Loucy (cell line): ENCODE data around the gene EEF1A2.

ENCODE experiments used
- H2AFZ ChIP-seq: fragments of 200-600 bp; sonication (generic); 2 replicates; pipeline ENCODE4 v1.6.0; 2016; ENCODE audit warnings: antibody characterized with exemption, mild to moderate bottlenecking, low read length, moderate library complexity
- H3F3A ChIP-seq: fragments of 200-600 bp; 2 replicates; pipeline ENCODE4 v1.6.0; 2016; ENCODE audit warnings: antibody characterized with exemption, low read depth, mild to moderate bottlenecking
- H3K27me3 ChIP-seq: fragments of 200-600 bp; sonication (generic); 2 replicates; pipeline ENCODE4 v1.6.1; 2014; ENCODE audit warnings: low read length, mild to moderate bottlenecking; ENCODE audit not compliant: insufficient read depth, poor library complexity, severe bottlenecking
- H3K36me3 ChIP-seq: fragments of 200-600 bp; sonication (generic); 2 replicates; pipeline ENCODE4 v1.6.1; 2016; ENCODE audit warnings: low read length; ENCODE audit not compliant: insufficient read depth
- H3K4me1 ChIP-seq: fragments of 200-600 bp; sonication (generic); 2 replicates; pipeline ENCODE4 v1.5.1; 2014; ENCODE audit warnings: low read length, mild to moderate bottlenecking; ENCODE audit not compliant: insufficient read depth, poor library complexity, severe bottlenecking
- H3K4me2 ChIP-seq: fragments of 200-600 bp; sonication (generic); 2 replicates; pipeline ENCODE4 v1.6.0; 2014; ENCODE audit warnings: antibody characterized with exemption, low read length, low read depth, mild to moderate bottlenecking; ENCODE audit not compliant: poor library complexity, severe bottlenecking
- H3K4me3 ChIP-seq: fragments of 200-600 bp; sonication (generic); 2 replicates; pipeline ENCODE4 v1.5.1; 2014; ENCODE audit warnings: low read length, mild to moderate bottlenecking, mixed read lengths; ENCODE audit not compliant: poor library complexity, severe bottlenecking
- H3K79me2 ChIP-seq: fragments of 200-600 bp; sonication (generic); 2 replicates; pipeline ENCODE4 v1.6.1; 2014; ENCODE audit warnings: low read length; ENCODE audit not compliant: insufficient read depth
- H3K9ac ChIP-seq: fragments of 200-600 bp; sonication (generic); 2 replicates; pipeline ENCODE4 v1.6.0; 2014; ENCODE audit warnings: mild to moderate bottlenecking, low read depth, low read length, moderate library complexity; ENCODE audit not compliant: poor library complexity, severe bottlenecking
- H3K9me2 ChIP-seq: fragments of 200-600 bp; sonication (generic); replicated peaks from 2 replicates; pipeline ENCODE4 v1.6.1; 2016; ENCODE audit warnings: low read depth, low read length, mixed read lengths
- H3K9me3 ChIP-seq: fragments of 200-600 bp; sonication (generic); 2 replicates; pipeline ENCODE4 v1.6.1; 2014; ENCODE audit warnings: mild to moderate bottlenecking, antibody characterized with exemption, low read length, low read depth; ENCODE audit not compliant: insufficient read depth
- H4K20me1 ChIP-seq: fragments of 200-600 bp; sonication (generic); 2 replicates; pipeline ENCODE4 v1.6.0; 2014; ENCODE audit warnings: antibody characterized with exemption, low read length, mild to moderate bottlenecking; ENCODE audit not compliant: insufficient read depth, poor library complexity, severe bottlenecking
- CTCF ChIP-seq: fragments of 200-600 bp; sonication (generic); conservative IDR thresholded peaks from 2 replicates; pipeline ENCODE4 v1.5.1; 2014; ENCODE audit warnings: mild to moderate bottlenecking, antibody characterized with exemption, low read length
- EZH2phosphoT487 ChIP-seq: fragments of 200-600 bp; IDR thresholded peaks from 2 replicates; pipeline ENCODE4 v1.6.1; 2018; ENCODE audit warnings: antibody characterized with exemption, mild to moderate bottlenecking, moderate library complexity, borderline replicate concordance

The EEF1A2 gene

GRCh38 chr20:63452821-63453523 is 45.9 kb downstream of the EEF1A2 start:
- Histone ChIP-seq H3K9me3 (no peaks in the 10 kb centered on the region), H3F3A (no peaks in the 10 kb centered on the region), H4K20me1 (no peaks in the 10 kb centered on the region), H3K9ac (no peak overlapping the region), H3K4me1 (peaks cover 19% of the 10 kb centered on the region), H3K4me2 (peak overlapping the region; percentile 38), H3K36me3 (no peaks in the 10 kb centered on the region), H3K4me3 (no peak overlapping the region), H3K27me3 (no peaks in the 10 kb centered on the region), H2AFZ (no peak overlapping the region), H3K79me2 (no peaks in the 10 kb centered on the region), H3K9me2 (no peaks in the 10 kb centered on the region)
- TF ChIP-seq CTCF (peak; percentile 55), EZH2phosphoT487 (no peak)

DNA sequence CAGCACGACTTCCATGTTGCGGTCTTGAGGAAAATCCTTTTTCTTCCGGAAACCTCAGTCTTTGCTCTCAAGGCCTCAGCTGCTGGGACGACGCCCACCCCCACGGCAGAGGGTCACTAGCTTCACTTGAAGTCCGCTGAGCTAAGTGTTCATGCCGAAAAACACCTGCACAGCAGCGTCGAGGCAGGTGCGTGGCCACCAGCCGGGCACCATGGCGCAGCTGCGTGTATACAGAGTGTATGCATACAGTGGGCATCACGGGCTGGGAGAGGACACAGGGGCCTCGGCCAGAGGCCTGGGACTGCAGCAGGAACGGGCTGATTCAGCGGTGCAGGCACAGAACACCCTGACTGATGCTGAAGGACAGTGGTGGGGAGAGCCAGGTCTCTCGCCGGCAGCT is 46.5 kb downstream of the EEF1A2 start:
- Histone ChIP-seq H3F3A (no peaks in the 10 kb centered on the region), H3K4me2 (no peak overlapping the region), H3K9ac (no peak overlapping the region), H2AFZ (no peak overlapping the region), H3K9me2 (no peaks in the 10 kb centered on the region), H4K20me1 (no peaks in the 10 kb centered on the region), H3K27me3 (no peaks in the 10 kb centered on the region), H3K36me3 (no peaks in the 10 kb centered on the region), H3K4me3 (no peak overlapping the region), H3K4me1 (peaks cover 12% of the 10 kb centered on the region), H3K9me3 (no peaks in the 10 kb centered on the region), H3K79me2 (no peaks in the 10 kb centered on the region)
- TF ChIP-seq CTCF (no peak), EZH2phosphoT487 (no peak)

- H3K9me2 ChIP-seq = no peaks in the 10 kb centered on the region
- H4K20me1 ChIP-seq = no peaks in the 10 kb centered on the region
- no peak overlapping the region for H3K4me2 ChIP-seq
- H3K9me3 ChIP-seq = no peaks in the 10 kb centered on the region
- no peaks in the 10 kb centered on the region for H3K36me3 ChIP-seq
- no peak overlapping the region for H3K9ac ChIP-seq
- peaks cover 8% of the 10 kb centered on the region for H3K4me1 ChIP-seq
- no peaks in the 10 kb centered on the region for H3K79me2 ChIP-seq
- no peaks in the 10 kb centered on the region for H3F3A ChIP-seq
- H3K27me3 ChIP-seq = no peaks in the 10 kb centered on the region
- H2AFZ ChIP-seq = no peak overlapping the region
- no peak overlapping the region for H3K4me3 ChIP-seq
- TF ChIP-seq EZH2phosphoT487 (no peak), CTCF (no peak)
These were observed 47.1 kb downstream of the EEF1A2 start for GRCh38 chr20:63451821-63452220.
